IMR-90 (cell line): ENCODE measurements around the gene MAP4K1. TPM values are rescaled to one million over a fixed set of nuclear protein-coding genes. Genes with fewer than 3 reads are reported as not detected.

ENCODE experiments used
- ATAC-seq: fragments of 200-7000 bp; cut with Tn5 transposase; 2 replicates; pipeline ENCODE4 v1.9.1; 2020; ENCODE audit warnings: low read depth, mild to moderate bottlenecking, moderate library complexity
- BruUV-seq: library from RNA; stranded (reverse); fragments of 400-500 nt; replicated peaks from 2 replicates; lab custom pipeline; 2021; lab: Mats Ljungman, UMichigan
- CTCF ChIA-PET: fragments of 300-600 bp; formaldehyde crosslinking; extraction: SDS; loops from one replicate; lab custom pipeline; 2021; ENCODE audit warnings: antibody characterized with exemption; lab: Yijun Ruan, JAX
- POLR2A ChIA-PET: fragments of 300-600 bp; sonication (Branson Sonifier 250); formaldehyde crosslinking; loops from one replicate; lab custom pipeline; 2022; ENCODE audit warnings: antibody characterized with exemption; ENCODE audit not compliant: unreplicated experiment; lab: Charles Lee
- DNase-seq: peaks from one replicate; pipeline ENCODE4 v3.0.0; 2013
- H2AFZ ChIP-seq: replicated peaks from 2 replicates; pipeline ENCODE3; 2013; ENCODE audit warnings: low read length, mild to moderate bottlenecking; ENCODE audit not compliant: poor library complexity
- H2AK5ac ChIP-seq: 2 replicates; pipeline ENCODE4 v1.6.1; 2013; ENCODE audit warnings: low read depth, low read length, inconsistent platforms
- H2AK9ac ChIP-seq: replicated peaks from 2 replicates; pipeline ENCODE3; 2013; ENCODE audit warnings: mild to moderate bottlenecking, low read depth, low read length, moderate library complexity; ENCODE audit not compliant: poor library complexity
- H2BK120ac ChIP-seq: 2 replicates; pipeline ENCODE4 v1.6.1; 2013; ENCODE audit warnings: low read depth, low read length, inconsistent platforms
- H2BK15ac ChIP-seq: 3 replicates; pipeline ENCODE4 v1.6.1; 2013; ENCODE audit warnings: low read depth, low read length, inconsistent platforms
- H2BK20ac ChIP-seq: 2 replicates; pipeline ENCODE4 v1.6.1; 2013; ENCODE audit warnings: low read depth, mild to moderate bottlenecking, inconsistent platforms, low read length, moderate library complexity
- H2BK5ac ChIP-seq: 2 replicates; pipeline ENCODE4 v1.6.1; 2013; ENCODE audit warnings: mild to moderate bottlenecking, low read depth, low read length, inconsistent platforms; ENCODE audit not compliant: poor library complexity, severe bottlenecking
- H3K14ac ChIP-seq: replicated peaks from 2 replicates; pipeline ENCODE4 v1.6.1; 2013; ENCODE audit warnings: low read depth, low read length, inconsistent platforms
- H3K18ac ChIP-seq: 2 replicates; pipeline ENCODE4 v1.6.1; 2013; ENCODE audit warnings: low read depth, low read length, control low read depth
- H3K23ac ChIP-seq: 2 replicates; pipeline ENCODE4 v1.6.1; 2013; ENCODE audit warnings: low read depth, low read length, inconsistent platforms
- H3K27ac ChIP-seq: 2 replicates; pipeline ENCODE4 v1.5.1; 2013; ENCODE audit warnings: mild to moderate bottlenecking, control low read depth, low read length; ENCODE audit not compliant: insufficient read depth
- H3K27me3 ChIP-seq: 2 replicates; pipeline ENCODE4 v1.6.1; 2013; ENCODE audit warnings: low read length; ENCODE audit not compliant: control insufficient read depth, insufficient read depth
- H3K36me3 ChIP-seq: 2 replicates; pipeline ENCODE4 v1.6.1; 2013; ENCODE audit warnings: low read length, mixed read lengths; ENCODE audit not compliant: control insufficient read depth, insufficient read depth
- H3K4ac ChIP-seq: 2 replicates; pipeline ENCODE4 v1.6.1; 2013; ENCODE audit warnings: low read depth, low read length, inconsistent platforms
- H3K4me1 ChIP-seq: 2 replicates; pipeline ENCODE4 v1.6.1; 2013; ENCODE audit warnings: low read length, mixed read lengths; ENCODE audit not compliant: control insufficient read depth, insufficient read depth
- H3K4me2 ChIP-seq: 2 replicates; pipeline ENCODE4 v1.6.1; 2013; ENCODE audit warnings: low read depth, mild to moderate bottlenecking, control low read depth, low read length, moderate library complexity
- H3K4me3 ChIP-seq: 2 replicates; pipeline ENCODE4 v1.5.1; 2013; ENCODE audit warnings: low read depth, mild to moderate bottlenecking, control low read depth, low read length, moderate library complexity; ENCODE audit not compliant: insufficient read depth
- H3K56ac ChIP-seq: 2 replicates; pipeline ENCODE4 v1.6.1; 2013; ENCODE audit warnings: low read length, inconsistent platforms; ENCODE audit not compliant: insufficient read depth; ENCODE audit errors: extremely low read depth
- H3K79me1 ChIP-seq, 2 experiments: 2 replicates each; pipeline ENCODE4 v1.6.1; 2013; ENCODE audit warnings: low read length in 2 of 2, inconsistent platforms in 1 of 2, low read depth in 1 of 2
- H3K9ac ChIP-seq: 2 replicates; pipeline ENCODE4 v1.6.1; 2013; ENCODE audit warnings: low read depth, low read length, control low read depth
- H3K9me1 ChIP-seq: 2 replicates; pipeline ENCODE4 v1.6.1; 2013; ENCODE audit warnings: low read length, inconsistent platforms; ENCODE audit not compliant: insufficient read depth
- H3K9me3 ChIP-seq: 2 replicates; pipeline ENCODE4 v1.6.1; 2013; ENCODE audit warnings: low read length; ENCODE audit not compliant: control insufficient read depth, insufficient read depth
- H4K20me1 ChIP-seq: 2 replicates; pipeline ENCODE4 v1.6.1; 2013; ENCODE audit warnings: low read length, inconsistent platforms; ENCODE audit not compliant: insufficient read depth
- H4K5ac ChIP-seq: 2 replicates; pipeline ENCODE4 v1.6.1; 2013; ENCODE audit warnings: mild to moderate bottlenecking, low read depth, low read length, control low read depth
- H4K8ac ChIP-seq, 2 experiments: 2 replicates each; pipeline ENCODE4 v1.6.1; 2013; ENCODE audit warnings: low read depth in 2 of 2, low read length in 2 of 2, control low read depth in 1 of 2, inconsistent platforms in 1 of 2
- H4K91ac ChIP-seq: 2 replicates; pipeline ENCODE4 v1.6.1; 2013; ENCODE audit warnings: low read depth, low read length, inconsistent platforms; ENCODE audit not compliant: insufficient read depth
- BHLHE40 ChIP-seq: fragments of 150-350 bp; IDR thresholded peaks from 2 replicates; pipeline ENCODE4 v1.6.1; 2016; ENCODE audit warnings: mild to moderate bottlenecking, low read depth, low read length
- CEBPB ChIP-seq: IDR thresholded peaks from 2 replicates; pipeline ENCODE4 v1.6.1; 2012; ENCODE audit warnings: low read depth, low read length, improper control_type of control experiment
- CHD1 ChIP-seq: IDR thresholded peaks from 2 replicates; pipeline ENCODE4 v1.6.1; 2012; ENCODE audit warnings: low read depth, low read length, improper control_type of control experiment
- FOS ChIP-seq: fragments of 150-350 bp; IDR thresholded peaks from 2 replicates; pipeline ENCODE4 v1.6.1; 2016; ENCODE audit warnings: low read depth, low read length
- MAFK ChIP-seq: IDR thresholded peaks from 2 replicates; pipeline ENCODE4 v1.6.1; 2012; ENCODE audit warnings: low read depth, low read length, improper control_type of control experiment
- MAZ ChIP-seq: IDR thresholded peaks from 2 replicates; pipeline ENCODE4 v1.6.1; 2012; ENCODE audit warnings: low read depth, mild to moderate bottlenecking, low read length, improper control_type of control experiment, moderate library complexity, borderline replicate concordance
- MXI1 ChIP-seq: IDR thresholded peaks from 2 replicates; pipeline ENCODE4 v1.6.1; 2012; ENCODE audit warnings: low read depth, mild to moderate bottlenecking, low read length, moderate library complexity, borderline replicate concordance
- NFE2L2 ChIP-seq: fragments of 150-350 bp; IDR thresholded peaks from 2 replicates; pipeline ENCODE4 v1.6.1; 2016; ENCODE audit warnings: low read depth, mild to moderate bottlenecking, low read length
- POLR2A ChIP-seq: IDR thresholded peaks from 2 replicates; pipeline ENCODE4 v1.6.1; 2012; ENCODE audit warnings: mild to moderate bottlenecking, low read depth, low read length
- RAD21 ChIP-seq: IDR thresholded peaks from 2 replicates; pipeline ENCODE4 v1.6.1; 2012; ENCODE audit warnings: low read length, improper control_type of control experiment
- RFX5 ChIP-seq: IDR thresholded peaks from 2 replicates; pipeline ENCODE4 v1.8.0; 2012; ENCODE audit warnings: low read depth, mild to moderate bottlenecking, low read length, moderate library complexity
- SMC3 ChIP-seq: fragments of 150-350 bp; IDR thresholded peaks from 2 replicates; pipeline ENCODE4 v1.6.1; 2016; ENCODE audit warnings: low read depth, mild to moderate bottlenecking, antibody characterized with exemption, low read length, moderate library complexity
- WGBS, 2 experiments: methylation state at CpG; one replicate each; pipeline versions ENCODE4 v1.1.5 to v1.1.7; 2013; ENCODE audit warnings: missing lambda C conversion rate in 2 of 2; ENCODE audit not compliant: insufficient read length in 1 of 2; ENCODE audit errors: extremely low coverage in 2 of 2; 5-methylcytosine and 5-hydroxymethylcytosine counted together
- dilution Hi-C: fragments of 300-500 bp; cut with HindIII; formaldehyde crosslinking; loops from one replicate; pipeline ENCODE4 v1.14.3; 2018; ENCODE audit warnings: low sequenced_read_pairs; ENCODE audit not compliant: unreplicated experiment
- in situ Hi-C: fragments of 300-500 bp; cut with MboI; formaldehyde crosslinking; loops from 3 replicates; pipeline ENCODE4 v1.14.3; 2019; ENCODE audit warnings: low sequenced_read_pairs, inconsistent platforms, mixed read lengths
- intact Hi-C: fragments of 100-400 bp; cut with micrococcal nuclease; formaldehyde crosslinking; loops from 2 replicates; pipeline ENCODE4 v1.10.0; 2022
- polyA plus RNA-seq, 3 experiments: library from polyadenylated mRNA; depleted of rRNA; stranded (reverse); fragments of >200 nt; gene quantifications; 2 replicates each; pipeline ENCODE4 v1.2.3, GENCODE V29; 2012; ENCODE audit warnings: low replicate concordance in 1 of 3
- total RNA-seq: library from RNA; depleted of rRNA; stranded (reverse); fragments of >200 nt; gene quantifications from 2 replicates; pipeline ENCODE4 v1.2.3, GENCODE V29; 2012
- TF ChIP-seq, protein P1 (sequence below): fragments of 150-350 bp; IDR thresholded peaks from 2 replicates; pipeline ENCODE4 v1.6.1; 2016; ENCODE audit warnings: low read depth, mild to moderate bottlenecking, low read length, moderate library complexity, borderline replicate concordance
- TF ChIP-seq, protein P2 (sequence below): fragments of 150-350 bp; IDR thresholded peaks from 2 replicates; pipeline ENCODE4 v1.6.1; 2017; ENCODE audit warnings: mild to moderate bottlenecking, antibody characterized with exemption, low read length, low read depth
- TF ChIP-seq, protein P3 (sequence below): conservative IDR thresholded peaks from 2 replicates; pipeline ENCODE4 v1.5.1; 2012; ENCODE audit warnings: mild to moderate bottlenecking, low read depth, low read length, improper control_type of control experiment

Gene MAP4K1
- total and polyA plus RNA-seq, 2 of the 4 experiments (the other 2 are of a cell fraction): 0.22 TPM; not detected in 1

DNA sequence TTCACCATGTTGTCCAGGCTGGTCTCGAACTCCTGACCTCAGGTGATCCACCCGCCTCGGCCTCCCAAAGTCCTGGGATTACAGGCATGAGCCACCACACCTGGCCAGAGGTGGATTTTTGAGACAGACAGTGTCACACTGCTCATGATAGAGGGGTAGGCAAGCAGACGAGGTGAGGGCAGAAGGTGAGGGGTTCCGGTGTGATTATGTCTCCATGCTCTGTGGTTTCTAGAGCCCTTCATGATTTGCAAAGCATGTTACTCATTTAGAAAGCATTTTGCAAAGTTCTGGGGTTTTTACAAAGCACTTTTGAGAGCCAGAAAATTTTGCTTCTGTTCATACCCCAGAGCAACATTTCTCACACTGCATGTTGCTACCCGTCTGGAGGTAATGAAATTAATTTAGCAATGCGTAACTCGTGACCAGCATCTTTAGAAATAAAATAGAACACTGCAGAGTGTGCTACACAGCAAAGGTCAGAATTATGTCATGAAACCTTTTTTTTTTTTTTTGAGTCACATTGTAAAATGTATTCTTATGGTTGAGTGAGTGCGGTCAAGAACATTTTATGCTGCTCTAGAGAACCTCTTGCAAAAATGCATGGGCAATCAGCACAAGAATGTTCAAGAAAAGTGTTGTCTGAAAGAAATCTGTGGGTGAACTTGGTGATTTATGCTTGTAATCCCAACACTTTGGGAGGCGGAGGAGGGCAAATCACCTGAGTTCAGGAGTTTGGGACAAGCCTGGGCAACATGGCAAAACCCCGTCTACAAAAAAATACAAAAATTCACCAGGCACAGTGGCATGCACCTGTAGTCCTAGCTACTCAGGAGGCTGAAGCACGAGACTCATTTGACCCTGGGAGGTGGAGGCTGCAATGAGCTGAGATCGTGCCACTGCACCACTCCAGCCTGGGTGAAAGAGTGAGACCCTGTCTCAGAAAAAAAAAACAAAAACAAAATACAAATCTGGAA is 58.0 kb downstream of the MAP4K1 start:
- no peak overlapping the region for H3K9ac ChIP-seq
- DNase-seq (no peak), ATAC-seq (no peak)
- in situ Hi-C loops (no loop called here), intact Hi-C loops (no loop called here), dilution Hi-C loops (no loop called here)
- H2AK9ac ChIP-seq: no peak overlapping the region
- H2BK120ac ChIP-seq: no peak overlapping the region
- no peak overlapping the region for H3K56ac ChIP-seq
- ChIA-PET POLR2A (no interaction called here), CTCF (no interaction called here)
- 71% methylated on average over 6 of the region's 13 CpGs; no CpG with 5 or more reads in 1 of the 2 experiments for WGBS, 2 experiments
- no peak overlapping the region for H3K4ac ChIP-seq
- no peaks in the 10 kb centered on the region for H3K4me1 ChIP-seq
- H3K9me3 ChIP-seq: no peaks in the 10 kb centered on the region
- no TSS peak for BruUV-seq
- no peak overlapping the region for H3K27ac ChIP-seq
- H4K5ac ChIP-seq: no peak overlapping the region
- H3K14ac ChIP-seq: no peak overlapping the region
- no peak overlapping the region for H2BK5ac ChIP-seq
- H2AFZ ChIP-seq: no peak overlapping the region
- no peak overlapping the region for H3K4me2 ChIP-seq
- no peak overlapping the region for H2BK20ac ChIP-seq
- no peaks in the 10 kb centered on the region for H3K36me3 ChIP-seq
- H4K20me1 ChIP-seq: no peaks in the 10 kb centered on the region
- H3K79me1 ChIP-seq: no peaks in the 10 kb centered on the region
- no peak overlapping the region for H3K18ac ChIP-seq
- H3K27me3 ChIP-seq: peaks cover 12% of the 10 kb centered on the region
- H2AK5ac ChIP-seq: no peak overlapping the region
- H4K91ac ChIP-seq: no peak overlapping the region
- H4K8ac ChIP-seq: no peak overlapping the region
- no peak overlapping the region for H2BK15ac ChIP-seq
- no peak overlapping the region for H3K23ac ChIP-seq
- H3K9me1 ChIP-seq: no peaks in the 10 kb centered on the region
- H3K4me3 ChIP-seq: no peak overlapping the region
- TF ChIP-seq, protein P1, sequence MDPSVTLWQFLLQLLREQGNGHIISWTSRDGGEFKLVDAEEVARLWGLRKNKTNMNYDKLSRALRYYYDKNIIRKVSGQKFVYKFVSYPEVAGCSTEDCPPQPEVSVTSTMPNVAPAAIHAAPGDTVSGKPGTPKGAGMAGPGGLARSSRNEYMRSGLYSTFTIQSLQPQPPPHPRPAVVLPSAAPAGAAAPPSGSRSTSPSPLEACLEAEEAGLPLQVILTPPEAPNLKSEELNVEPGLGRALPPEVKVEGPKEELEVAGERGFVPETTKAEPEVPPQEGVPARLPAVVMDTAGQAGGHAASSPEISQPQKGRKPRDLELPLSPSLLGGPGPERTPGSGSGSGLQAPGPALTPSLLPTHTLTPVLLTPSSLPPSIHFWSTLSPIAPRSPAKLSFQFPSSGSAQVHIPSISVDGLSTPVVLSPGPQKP: no peak
- TF ChIP-seq RFX5 (no peak), SMC3 (no peak), BHLHE40 (no peak), RAD21 (no peak), FOS (no peak), CEBPB (no peak), POLR2A (no peak), MAZ (no peak), NFE2L2 (no peak), CHD1 (no peak), MXI1 (no peak), MAFK (no peak)
- TF ChIP-seq, protein P2, sequence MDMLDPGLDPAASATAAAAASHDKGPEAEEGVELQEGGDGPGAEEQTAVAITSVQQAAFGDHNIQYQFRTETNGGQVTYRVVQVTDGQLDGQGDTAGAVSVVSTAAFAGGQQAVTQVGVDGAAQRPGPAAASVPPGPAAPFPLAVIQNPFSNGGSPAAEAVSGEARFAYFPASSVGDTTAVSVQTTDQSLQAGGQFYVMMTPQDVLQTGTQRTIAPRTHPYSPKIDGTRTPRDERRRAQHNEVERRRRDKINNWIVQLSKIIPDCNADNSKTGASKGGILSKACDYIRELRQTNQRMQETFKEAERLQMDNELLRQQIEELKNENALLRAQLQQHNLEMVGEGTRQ: no peak
- TF ChIP-seq, protein P3, sequence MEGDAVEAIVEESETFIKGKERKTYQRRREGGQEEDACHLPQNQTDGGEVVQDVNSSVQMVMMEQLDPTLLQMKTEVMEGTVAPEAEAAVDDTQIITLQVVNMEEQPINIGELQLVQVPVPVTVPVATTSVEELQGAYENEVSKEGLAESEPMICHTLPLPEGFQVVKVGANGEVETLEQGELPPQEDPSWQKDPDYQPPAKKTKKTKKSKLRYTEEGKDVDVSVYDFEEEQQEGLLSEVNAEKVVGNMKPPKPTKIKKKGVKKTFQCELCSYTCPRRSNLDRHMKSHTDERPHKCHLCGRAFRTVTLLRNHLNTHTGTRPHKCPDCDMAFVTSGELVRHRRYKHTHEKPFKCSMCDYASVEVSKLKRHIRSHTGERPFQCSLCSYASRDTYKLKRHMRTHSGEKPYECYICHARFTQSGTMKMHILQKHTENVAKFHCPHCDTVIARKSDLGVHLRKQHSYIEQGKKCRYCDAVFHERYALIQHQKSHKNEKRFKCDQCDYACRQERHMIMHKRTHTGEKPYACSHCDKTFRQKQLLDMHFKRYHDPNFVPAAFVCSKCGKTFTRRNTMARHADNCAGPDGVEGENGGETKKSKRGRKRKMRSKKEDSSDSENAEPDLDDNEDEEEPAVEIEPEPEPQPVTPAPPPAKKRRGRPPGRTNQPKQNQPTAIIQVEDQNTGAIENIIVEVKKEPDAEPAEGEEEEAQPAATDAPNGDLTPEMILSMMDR: no peak
